CD4-positive, alpha-beta T cell treated with Interferon gamma for 1 hour (primary cell): ENCODE data around the gene KLK14.

Source experiments
- DNase-seq: peaks from one replicate; pipeline ENCODE4 v3.0.0-alpha.2; 2020

KLK14 gene

GRCh38 chr19:51036519-51036918 lies 46.2 kb downstream of the KLK14 start:
- no peak for DNase-seq

- DNase-seq: no peak
Observed at GRCh38 chr19:51034704-51035103, 48.0 kb downstream of the KLK14 start, which contains the start of gene KLK12. Gene KLK12, minus strand, starts transcription at chr19:51035002. Its CDS starts 381 bp downstream, at chr19:51034621.

- no peak for DNase-seq
Observed at GRCh38 chr19:51031880-51032225, 50.8 kb downstream of the KLK14 start.

- no peak for DNase-seq
Observed at GRCh38 chr19:51031220-51031879, 51.3 kb downstream of the KLK14 start.

- DNase-seq: no peak
Observed at GRCh38 chr19:51030631-51031030, 52.1 kb downstream of the KLK14 start.

- no peak for DNase-seq
Observed at GRCh38 chr19:51029718-51030117, 53.0 kb downstream of the KLK14 start.
